ENCODE data around the gene N4BP3. TPM values are rescaled to one million over a fixed set of nuclear protein-coding genes. Genes with fewer than 3 reads are reported as not detected.

The N4BP3 gene
- total and polyA plus RNA-seq, 2 of the 4 experiments (the other 2 are of a cell fraction), result 0.14 to 0.18 TPM

DNA sequence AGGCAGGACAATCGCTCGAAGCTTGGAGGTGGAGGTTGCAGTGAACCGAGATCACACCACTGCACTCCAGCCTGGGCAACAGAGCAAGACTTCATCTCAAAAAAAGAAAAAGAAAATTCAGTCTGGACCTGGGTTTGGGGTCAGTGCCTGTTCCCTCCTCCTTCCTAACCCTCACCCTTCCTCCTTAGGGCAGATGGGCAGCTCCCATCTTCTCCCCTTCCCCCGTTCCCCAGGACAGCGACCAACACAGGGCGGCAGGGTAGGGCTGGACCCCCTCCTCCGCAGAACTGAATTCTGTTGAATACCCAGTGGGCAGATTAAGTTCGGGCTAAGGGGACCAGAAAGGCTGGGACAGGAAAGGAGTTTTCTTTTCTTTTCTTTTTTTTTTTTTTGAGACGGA, 16.0 kb downstream of the N4BP3 start:
- Histone ChIP-seq H3K14ac (replicated peaks; ENCODE audit: low read depth, low read length) (no peak overlapping the region), H3K9ac (ENCODE audit: low read depth, low read length) (no peak overlapping the region), H3K4me1 (ENCODE audit: control insufficient read depth, insufficient read depth, low read length) (peaks cover 5% of the 10 kb centered on the region; the same call in 1 of the 2 replicates), H4K20me1 (ENCODE audit: insufficient read depth, low read length) (no peaks in the 10 kb centered on the region; the same call in none of the 2 replicates), H2BK120ac (ENCODE audit: low read depth, low read length) (no peak overlapping the region), H3K27me3 (ENCODE audit: control insufficient read depth, insufficient read depth, low read length) (no peaks in the 10 kb centered on the region; the same call in none of the 2 replicates), H3K27ac (ENCODE audit: insufficient read depth, low read length) (no peak overlapping the region), H3K9me1 (ENCODE audit: insufficient read depth, low read length) (no peaks in the 10 kb centered on the region), H3K4ac (ENCODE audit: low read depth, low read length) (no peak overlapping the region), H4K91ac (ENCODE audit: insufficient read depth, low read depth, low read length) (no peak overlapping the region), H4K8ac (ENCODE audit: low read depth in 2 of 2, low read length in 2 of 2) (no peak overlapping the region), H3K79me1 (ENCODE audit: low read depth in 1 of 2, low read length in 2 of 2) (peaks cover 4 to 13% of the 10 kb centered on the region in 2 experiments), H4K5ac (ENCODE audit: low read depth, low read length) (no peak overlapping the region), H2BK20ac (ENCODE audit: low read depth, low read length) (no peak overlapping the region), H2AK5ac (ENCODE audit: low read depth, low read length) (no peak overlapping the region), H2BK5ac (ENCODE audit: low read depth, low read length, poor library complexity, severe bottlenecking) (no peak overlapping the region), H3K56ac (ENCODE audit: extremely low read depth, insufficient read depth, low read length) (no peak overlapping the region), H3K18ac (ENCODE audit: low read depth, low read length) (no peak overlapping the region), H2AK9ac (replicated peaks; ENCODE audit: low read depth, low read length, poor library complexity) (no peak overlapping the region), H3K4me2 (ENCODE audit: low read depth, low read length) (no peak overlapping the region), H2AFZ (replicated peaks; ENCODE audit: low read length, poor library complexity) (no peak overlapping the region), H3K9me3 (ENCODE audit: control insufficient read depth, insufficient read depth, low read length) (no peaks in the 10 kb centered on the region), H3K23ac (ENCODE audit: low read depth, low read length) (no peak overlapping the region), H3K4me3 (ENCODE audit: insufficient read depth, low read depth, low read length) (no peak overlapping the region), H2BK15ac (ENCODE audit: low read depth, low read length) (no peak overlapping the region), H3K36me3 (ENCODE audit: control insufficient read depth, insufficient read depth, low read length) (peaks cover 2% of the 10 kb centered on the region)
- intact Hi-C loops (cut with micrococcal nuclease) (no loop called here), dilution Hi-C loops (cut with HindIII; ENCODE audit: low sequenced_read_pairs, unreplicated experiment) (no loop called here), in situ Hi-C loops (cut with MboI; ENCODE audit: low sequenced_read_pairs) (no loop called here)
- no peak for ATAC-seq (ENCODE audit: low read depth)
- DNase-seq, result no peak
- ChIA-PET POLR2A (ENCODE audit: unreplicated experiment) (no interaction called here), CTCF (no interaction called here)
- 90% methylated on average over 2 of the region's 9 CpGs; no CpG with 5 or more reads in 1 of the 2 experiments for whole genome bisulfite sequencing, 2 experiments (ENCODE audit: extremely low coverage in 2 of 2, insufficient read length in 1 of 2)
- TF ChIP-seq SMC3 (IDR thresholded peaks at IDR 0.05; ENCODE audit: low read depth, low read length) (no peak), CHD1 (IDR thresholded peaks at IDR 0.05; ENCODE audit: low read depth, low read length) (no peak), MAFK (IDR thresholded peaks at IDR 0.05; ENCODE audit: low read depth, low read length) (no peak), RFX5 (IDR thresholded peaks at IDR 0.05; ENCODE audit: low read depth, low read length) (no peak), MXI1 (IDR thresholded peaks at IDR 0.05; ENCODE audit: borderline replicate concordance, low read depth, low read length) (no peak), ELK1 (IDR thresholded peaks at IDR 0.05; ENCODE audit: borderline replicate concordance, low read depth, low read length) (no peak), NFE2L2 (IDR thresholded peaks at IDR 0.05; ENCODE audit: low read depth, low read length) (no peak), CEBPB (IDR thresholded peaks at IDR 0.05; ENCODE audit: low read depth, low read length) (no peak), RAD21 (IDR thresholded peaks at IDR 0.05; ENCODE audit: low read length) (no peak), POLR2A (IDR thresholded peaks at IDR 0.05; ENCODE audit: low read depth, low read length) (no peak), FOS (IDR thresholded peaks at IDR 0.05; ENCODE audit: low read depth, low read length) (no peak), RCOR1 (IDR thresholded peaks at IDR 0.05; ENCODE audit: insufficient replicate concordance, low read length) (no peak)
- TF ChIP-seq, protein P1, sequence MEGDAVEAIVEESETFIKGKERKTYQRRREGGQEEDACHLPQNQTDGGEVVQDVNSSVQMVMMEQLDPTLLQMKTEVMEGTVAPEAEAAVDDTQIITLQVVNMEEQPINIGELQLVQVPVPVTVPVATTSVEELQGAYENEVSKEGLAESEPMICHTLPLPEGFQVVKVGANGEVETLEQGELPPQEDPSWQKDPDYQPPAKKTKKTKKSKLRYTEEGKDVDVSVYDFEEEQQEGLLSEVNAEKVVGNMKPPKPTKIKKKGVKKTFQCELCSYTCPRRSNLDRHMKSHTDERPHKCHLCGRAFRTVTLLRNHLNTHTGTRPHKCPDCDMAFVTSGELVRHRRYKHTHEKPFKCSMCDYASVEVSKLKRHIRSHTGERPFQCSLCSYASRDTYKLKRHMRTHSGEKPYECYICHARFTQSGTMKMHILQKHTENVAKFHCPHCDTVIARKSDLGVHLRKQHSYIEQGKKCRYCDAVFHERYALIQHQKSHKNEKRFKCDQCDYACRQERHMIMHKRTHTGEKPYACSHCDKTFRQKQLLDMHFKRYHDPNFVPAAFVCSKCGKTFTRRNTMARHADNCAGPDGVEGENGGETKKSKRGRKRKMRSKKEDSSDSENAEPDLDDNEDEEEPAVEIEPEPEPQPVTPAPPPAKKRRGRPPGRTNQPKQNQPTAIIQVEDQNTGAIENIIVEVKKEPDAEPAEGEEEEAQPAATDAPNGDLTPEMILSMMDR (conservative IDR thresholded peaks at IDR 0.05; ENCODE audit: low read depth, low read length), result no peak
- no TSS peak for BruUV-seq (replicated peaks)

Measured in IMR-90 (cell line).